COLO668 (cell line): ENCODE measurements around the gene CYP27A1.

ENCODE experiments used
- DNase-seq: peaks from one replicate; lab custom pipeline; 2025; ENCODE audit not compliant: unreplicated experiment; lab: John Stamatoyannopoulos, UW

CYP27A1 gene

DNA sequence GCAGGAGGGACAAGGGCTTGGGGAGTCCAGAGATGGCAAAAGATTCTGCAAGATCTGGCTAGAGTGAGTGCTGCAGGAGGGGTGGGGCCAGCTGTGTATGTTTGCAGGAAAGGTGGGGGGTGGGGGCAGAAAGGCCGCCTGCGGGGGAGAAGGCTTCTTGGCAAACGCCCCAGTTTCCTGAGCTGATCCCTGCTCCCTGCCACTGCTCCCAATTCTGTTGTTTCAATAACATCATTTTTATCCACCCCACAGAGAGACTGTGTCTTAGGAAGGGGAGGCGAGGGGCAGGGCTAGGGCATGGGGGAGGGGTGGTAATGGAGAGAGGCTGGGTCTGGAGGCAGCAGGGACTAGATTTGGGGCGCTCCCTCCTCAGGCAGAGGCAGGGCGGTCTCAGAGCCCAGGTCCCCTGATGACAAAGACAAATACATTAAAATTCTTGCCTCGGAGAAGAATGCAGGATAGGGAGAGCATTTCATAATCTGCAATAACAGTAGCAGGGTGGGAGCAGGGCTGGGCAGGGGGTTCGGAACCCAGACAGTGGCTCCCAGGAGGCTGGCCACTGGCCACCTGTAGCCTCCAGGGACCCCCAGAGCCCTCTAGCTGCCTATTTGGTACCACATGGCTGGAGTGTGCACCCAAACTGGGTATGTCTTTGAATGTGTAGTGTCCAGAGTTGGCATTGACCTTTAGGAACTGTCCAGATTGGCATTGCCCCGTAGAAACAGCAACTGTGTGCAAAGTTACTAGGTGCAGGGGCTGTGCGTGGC lies 75.6 kb downstream of the CYP27A1 start:
- no peak for DNase-seq

GRCh38 chr2:218858138-218858445 lies 76.1 kb downstream of the CYP27A1 start:
- DNase-seq = no peak

DNA sequence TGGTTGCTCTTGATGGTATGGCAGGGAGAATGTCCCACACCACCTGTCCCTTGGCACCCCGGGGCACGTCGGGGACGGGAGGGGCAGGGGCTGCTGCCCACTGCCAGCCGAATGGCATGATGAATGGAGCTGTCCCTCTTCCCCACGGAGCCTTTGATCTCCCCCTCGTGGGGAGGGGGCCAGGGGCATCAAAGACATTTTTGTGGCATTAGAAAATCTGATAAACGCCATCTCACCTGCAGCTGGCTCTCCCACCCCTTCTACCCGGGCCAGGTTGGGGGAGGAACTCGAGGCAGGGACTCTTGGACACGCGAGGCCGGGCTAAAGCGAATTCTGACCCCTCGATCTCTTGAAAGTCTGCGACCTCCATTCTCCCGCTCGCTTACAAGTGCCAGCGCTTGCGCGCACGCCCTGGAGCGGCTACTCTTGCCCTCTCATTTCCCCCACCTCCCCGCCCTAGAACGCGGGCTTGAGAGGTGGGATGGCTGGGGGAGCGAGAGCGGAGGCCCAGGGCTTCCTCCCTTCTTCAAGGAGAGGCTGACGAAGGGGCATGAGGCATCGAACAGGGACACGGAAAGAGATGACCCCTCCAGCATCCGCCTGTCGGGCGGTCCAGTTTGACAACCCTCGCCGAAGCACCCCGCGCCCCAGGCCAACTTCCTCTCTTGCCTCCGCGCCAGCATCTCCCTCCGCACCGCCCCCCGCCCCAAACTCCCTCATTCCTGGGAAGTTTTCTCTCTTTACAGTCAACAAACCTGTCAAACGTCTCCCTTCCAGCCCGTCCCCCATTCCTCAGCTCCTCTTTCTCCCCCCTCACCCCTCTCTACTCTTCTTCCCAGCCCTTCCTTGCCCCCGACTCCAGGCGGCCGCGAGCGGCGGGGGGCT lies 77.0 kb downstream of the CYP27A1 start:
- no peak for DNase-seq

GRCh38 chr2:218859556-218859987 lies 77.6 kb downstream of the CYP27A1 start, which contains the start of gene WNT6:
Gene WNT6, plus strand, starts transcription at chr2:218859805. Its CDS starts 233 bp downstream, at chr2:218860038.
- DNase-seq = peak; percentile 37

DNA sequence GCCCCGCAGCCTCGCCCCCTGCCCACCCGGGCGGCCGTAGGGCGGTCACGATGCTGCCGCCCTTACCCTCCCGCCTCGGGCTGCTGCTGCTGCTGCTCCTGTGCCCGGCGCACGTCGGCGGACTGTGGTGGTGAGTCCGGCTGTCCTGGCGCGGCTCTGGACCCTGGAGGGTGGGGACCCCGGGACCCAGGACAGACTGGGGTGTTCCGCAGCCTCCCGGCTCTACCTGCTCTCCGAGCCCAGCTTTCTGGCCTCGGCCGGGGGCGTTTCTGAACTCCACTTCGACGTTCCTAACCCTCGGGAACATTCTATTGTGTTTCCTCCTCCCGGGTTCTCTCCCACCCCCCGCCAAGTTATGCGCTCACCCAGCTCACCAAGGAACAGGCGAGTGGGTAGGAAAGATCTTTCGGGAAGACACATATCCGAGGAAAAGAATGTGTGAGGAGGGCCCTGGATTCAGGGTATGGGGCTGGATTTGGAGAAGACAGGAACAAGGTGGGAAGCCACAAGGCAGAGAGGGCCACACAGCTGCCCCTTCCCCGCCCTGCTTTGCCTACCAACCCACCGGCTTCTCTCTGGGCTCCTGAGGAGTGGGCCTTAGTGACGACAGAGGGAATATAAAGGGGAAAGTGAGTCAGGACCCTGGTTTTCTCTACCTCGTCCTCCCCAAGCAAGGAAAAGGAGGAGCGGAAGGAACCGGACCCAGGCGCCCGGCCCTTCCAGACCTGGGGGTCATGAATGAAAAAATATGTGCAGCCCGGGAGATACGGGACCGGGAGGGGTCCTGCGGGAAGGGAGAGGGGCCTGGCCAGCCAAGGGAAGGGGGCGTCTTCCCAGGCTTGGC lies 78.3 kb downstream of the CYP27A1 start:
- DNase-seq = no peak

- peak; percentile 26 for DNase-seq
These were observed 79.0 kb downstream of the CYP27A1 start for GRCh38 chr2:218860950-218861381.

GRCh38 chr2:218861645-218862318 lies 79.8 kb downstream of the CYP27A1 start:
- no peak for DNase-seq

- DNase-seq = no peak
These were observed 81.1 kb downstream of the CYP27A1 start for GRCh38 chr2:218863021-218863520.
